ENCODE data around the gene ALOX15.

GRCh38 chr17:4666296-4666695 is 24.8 kb upstream of the ALOX15 start:
- TF ChIP-seq POLR2A (IDR thresholded peaks at IDR 0.05; ENCODE audit: low read depth, low read length) (no peak), POLR2AphosphoS5 (IDR thresholded peaks at IDR 0.05; ENCODE audit: low read depth, low read length) (no peak), TAF1 (IDR thresholded peaks at IDR 0.05; ENCODE audit: borderline replicate concordance, low read depth, low read length) (no peak)
